SU-DHL-6 (cell line): ENCODE results near the gene JCAD.

Experiments
- H2AFZ ChIP-seq: fragments of 200-600 bp; sonication (generic); 2 replicates; pipeline ENCODE4 v1.6.1; 2014; ENCODE audit warnings: low read depth, mild to moderate bottlenecking, moderate library complexity, mixed read lengths, antibody characterized with exemption, low read length; ENCODE audit not compliant: severe bottlenecking
- H3F3A ChIP-seq: fragments of 200-600 bp; shearing (Covaris generic); 2 replicates; pipeline ENCODE4 v1.6.0; 2016; ENCODE audit warnings: antibody characterized with exemption, mild to moderate bottlenecking; ENCODE audit not compliant: insufficient read depth
- H3K27ac ChIP-seq: fragments of 200-600 bp; sonication (generic); 2 replicates; pipeline ENCODE4 v1.5.1; 2016; ENCODE audit warnings: low read depth, mild to moderate bottlenecking, low read length, moderate library complexity, mixed read lengths
- H3K27me3 ChIP-seq: fragments of 200-600 bp; sonication (generic), shearing (Covaris generic); 2 replicates; pipeline ENCODE4 v1.6.0; 2014; ENCODE audit warnings: mild to moderate bottlenecking, low read length
- H3K36me3 ChIP-seq: fragments of 200-600 bp; sonication (generic); 2 replicates; pipeline ENCODE4 v1.6.1; 2014; ENCODE audit warnings: mild to moderate bottlenecking, low read length, mixed read lengths
- H3K4me2 ChIP-seq: fragments of 300-600, 200-600 bp; shearing (Covaris generic), sonication (generic); 2 replicates; pipeline ENCODE4 v1.6.0; 2014; ENCODE audit warnings: low read length, low read depth, mild to moderate bottlenecking; ENCODE audit not compliant: poor library complexity, severe bottlenecking
- H3K4me3 ChIP-seq: fragments of 200-600 bp; sonication (generic); 2 replicates; pipeline ENCODE4 v1.5.1; 2014; ENCODE audit warnings: antibody characterized with exemption, low read length, mild to moderate bottlenecking, mixed read lengths; ENCODE audit not compliant: insufficient read depth, poor library complexity, severe bottlenecking
- H3K79me2 ChIP-seq: fragments of 200-600 bp; sonication (generic); 2 replicates; pipeline ENCODE4 v1.6.1; 2014; ENCODE audit warnings: mild to moderate bottlenecking, low read length, moderate library complexity; ENCODE audit not compliant: insufficient read depth
- H3K9ac ChIP-seq: fragments of 200-600 bp; sonication (generic); 2 replicates; pipeline ENCODE4 v1.7.0; 2014; ENCODE audit warnings: mild to moderate bottlenecking, low read length
- H3K9me2 ChIP-seq: fragments of 200-600 bp; sonication (generic); replicated peaks from 2 replicates; pipeline ENCODE4 v1.6.1; 2014; ENCODE audit warnings: low read length; ENCODE audit not compliant: insufficient read depth
- H3K9me3 ChIP-seq: fragments of 200-600 bp; sonication (generic); 2 replicates; pipeline ENCODE4 v1.6.1; 2014; ENCODE audit warnings: low read length, mixed read lengths; ENCODE audit not compliant: insufficient read depth
- H4K20me1 ChIP-seq: fragments of 200-600 bp; sonication (generic); 2 replicates; pipeline ENCODE4 v1.6.1; 2014; ENCODE audit warnings: low read depth, mild to moderate bottlenecking, antibody characterized with exemption, low read length, moderate library complexity, mixed read lengths
- EZH2phosphoT487 ChIP-seq: fragments of 200-600 bp; sonication (generic), shearing (Covaris generic); conservative IDR thresholded peaks from 2 replicates; pipeline ENCODE4 v1.6.1; 2018; ENCODE audit warnings: mild to moderate bottlenecking, antibody characterized with exemption, low read length, moderate library complexity, mixed read lengths
- TF ChIP-seq, protein P1 (sequence below): fragments of 200-600 bp; sonication (generic); IDR thresholded peaks from one replicate; pipeline ENCODE4 v1.5.1; 2017; ENCODE audit warnings: antibody characterized with exemption, mild to moderate bottlenecking, low read length, moderate library complexity; ENCODE audit not compliant: insufficient read depth, poor library complexity, severe bottlenecking

The JCAD gene

DNA sequence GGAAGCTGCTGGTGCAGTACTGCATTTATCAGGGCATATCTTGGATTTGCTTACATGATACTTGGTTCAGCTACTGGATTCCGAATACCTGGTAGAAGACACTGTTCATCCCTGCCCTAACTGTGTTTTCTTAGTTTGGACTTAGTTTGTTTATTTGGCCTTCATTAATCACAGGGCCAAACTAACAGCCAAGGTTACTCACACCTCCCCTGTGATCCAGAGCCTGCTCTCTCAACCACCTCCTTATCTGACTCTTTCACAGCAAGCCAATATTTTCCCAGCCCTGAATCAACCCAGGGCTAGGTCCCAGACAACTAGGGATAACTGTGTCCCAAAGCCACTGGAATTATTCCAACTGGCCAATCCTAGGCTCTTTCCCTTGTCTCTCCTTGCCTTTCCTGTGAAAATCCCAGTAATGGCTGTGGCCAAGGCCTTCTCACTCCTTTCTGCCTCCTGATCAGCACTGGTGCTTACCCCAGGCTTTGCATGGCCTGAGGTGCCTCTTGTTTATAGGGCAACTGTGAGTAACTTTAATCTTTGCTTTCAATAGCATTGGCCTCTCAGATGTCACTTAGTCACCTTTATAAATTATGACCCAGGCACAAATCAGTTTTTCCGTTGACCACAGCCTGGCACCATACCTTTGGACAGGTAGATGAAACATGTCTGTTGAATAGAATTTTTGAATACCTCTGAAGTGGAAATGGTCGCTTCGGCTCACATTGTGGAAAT lies 9.3 kb upstream of the JCAD start:
- H3K4me2 ChIP-seq = no peak overlapping the region
- no peak overlapping the region for H3K27ac ChIP-seq
- no peak overlapping the region for H3K4me3 ChIP-seq
- no peaks in the 10 kb centered on the region for H3K27me3 ChIP-seq
- H3F3A ChIP-seq = no peaks in the 10 kb centered on the region
- no peak for TF ChIP-seq EZH2phosphoT487
- no peak overlapping the region for H3K9ac ChIP-seq
- no peaks in the 10 kb centered on the region for H3K36me3 ChIP-seq
- no peaks in the 10 kb centered on the region for H4K20me1 ChIP-seq
- no peaks in the 10 kb centered on the region for H3K9me2 ChIP-seq
- H2AFZ ChIP-seq = no peak overlapping the region
- no peaks in the 10 kb centered on the region for H3K9me3 ChIP-seq
- H3K79me2 ChIP-seq = no peaks in the 10 kb centered on the region

DNA sequence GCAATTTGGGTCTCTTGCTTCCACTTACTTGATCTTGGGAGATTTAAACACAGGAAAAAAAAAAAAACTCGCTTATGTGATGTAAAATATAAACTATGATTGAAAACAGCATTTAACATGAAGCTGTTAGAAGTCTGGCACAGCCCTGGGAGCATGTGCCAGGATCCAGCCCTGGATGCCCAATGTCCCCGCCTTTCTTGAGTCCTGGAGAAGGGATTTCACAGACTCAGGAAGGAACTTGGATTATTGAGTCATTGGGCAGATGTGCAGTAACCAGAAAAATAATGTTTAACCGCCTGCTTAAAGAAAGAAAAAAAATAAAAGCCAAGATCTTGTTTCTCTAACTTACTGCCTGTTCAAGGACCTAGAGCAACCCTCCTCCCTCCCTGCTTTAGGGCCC lies 3.7 kb upstream of the JCAD start:
- H4K20me1 ChIP-seq = no peaks in the 10 kb centered on the region
- H3K36me3 ChIP-seq = no peaks in the 10 kb centered on the region
- H3K79me2 ChIP-seq = no peaks in the 10 kb centered on the region
- no peak overlapping the region for H3K4me3 ChIP-seq
- TF ChIP-seq, protein P1, sequence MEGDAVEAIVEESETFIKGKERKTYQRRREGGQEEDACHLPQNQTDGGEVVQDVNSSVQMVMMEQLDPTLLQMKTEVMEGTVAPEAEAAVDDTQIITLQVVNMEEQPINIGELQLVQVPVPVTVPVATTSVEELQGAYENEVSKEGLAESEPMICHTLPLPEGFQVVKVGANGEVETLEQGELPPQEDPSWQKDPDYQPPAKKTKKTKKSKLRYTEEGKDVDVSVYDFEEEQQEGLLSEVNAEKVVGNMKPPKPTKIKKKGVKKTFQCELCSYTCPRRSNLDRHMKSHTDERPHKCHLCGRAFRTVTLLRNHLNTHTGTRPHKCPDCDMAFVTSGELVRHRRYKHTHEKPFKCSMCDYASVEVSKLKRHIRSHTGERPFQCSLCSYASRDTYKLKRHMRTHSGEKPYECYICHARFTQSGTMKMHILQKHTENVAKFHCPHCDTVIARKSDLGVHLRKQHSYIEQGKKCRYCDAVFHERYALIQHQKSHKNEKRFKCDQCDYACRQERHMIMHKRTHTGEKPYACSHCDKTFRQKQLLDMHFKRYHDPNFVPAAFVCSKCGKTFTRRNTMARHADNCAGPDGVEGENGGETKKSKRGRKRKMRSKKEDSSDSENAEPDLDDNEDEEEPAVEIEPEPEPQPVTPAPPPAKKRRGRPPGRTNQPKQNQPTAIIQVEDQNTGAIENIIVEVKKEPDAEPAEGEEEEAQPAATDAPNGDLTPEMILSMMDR = no peak
- TF ChIP-seq EZH2phosphoT487 = no peak
- H3K9ac ChIP-seq = no peak overlapping the region
- no peaks in the 10 kb centered on the region for H3K9me3 ChIP-seq
- H3K4me2 ChIP-seq = no peak overlapping the region
- no peak overlapping the region for H2AFZ ChIP-seq
- no peaks in the 10 kb centered on the region for H3F3A ChIP-seq
- no peak overlapping the region for H3K27ac ChIP-seq
- H3K9me2 ChIP-seq = no peaks in the 10 kb centered on the region
- H3K27me3 ChIP-seq = no peaks in the 10 kb centered on the region

DNA sequence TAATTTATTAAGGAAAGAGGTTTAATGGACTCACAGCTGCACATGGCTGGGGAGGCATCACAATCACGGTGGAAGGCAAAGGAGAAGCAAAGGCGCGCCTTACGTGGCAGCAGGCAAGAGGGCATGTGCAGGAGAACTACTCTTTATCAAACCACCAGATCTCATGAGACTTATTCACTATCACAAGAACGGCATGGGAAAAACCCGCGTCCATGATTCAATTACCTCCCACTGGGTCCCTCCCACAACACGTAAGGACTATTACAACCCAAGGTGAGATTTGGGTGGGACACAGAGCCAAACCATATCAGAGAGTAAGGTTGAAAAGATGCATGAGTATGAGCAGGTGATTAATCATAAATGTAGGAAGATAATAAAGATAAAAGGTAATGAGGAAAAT lies 3.2 kb upstream of the JCAD start:
- no peaks in the 10 kb centered on the region for H3K9me2 ChIP-seq
- no peak overlapping the region for H3K4me3 ChIP-seq
- H3F3A ChIP-seq = no peaks in the 10 kb centered on the region
- H3K4me2 ChIP-seq = no peak overlapping the region
- no peaks in the 10 kb centered on the region for H4K20me1 ChIP-seq
- H3K9me3 ChIP-seq = no peaks in the 10 kb centered on the region
- no peak overlapping the region for H3K9ac ChIP-seq
- no peak overlapping the region for H3K27ac ChIP-seq
- H3K27me3 ChIP-seq = no peaks in the 10 kb centered on the region
- TF ChIP-seq EZH2phosphoT487 = no peak
- TF ChIP-seq, protein P1 = no peak
- H3K36me3 ChIP-seq = no peaks in the 10 kb centered on the region
- H2AFZ ChIP-seq = no peak overlapping the region
- H3K79me2 ChIP-seq = no peaks in the 10 kb centered on the region

DNA sequence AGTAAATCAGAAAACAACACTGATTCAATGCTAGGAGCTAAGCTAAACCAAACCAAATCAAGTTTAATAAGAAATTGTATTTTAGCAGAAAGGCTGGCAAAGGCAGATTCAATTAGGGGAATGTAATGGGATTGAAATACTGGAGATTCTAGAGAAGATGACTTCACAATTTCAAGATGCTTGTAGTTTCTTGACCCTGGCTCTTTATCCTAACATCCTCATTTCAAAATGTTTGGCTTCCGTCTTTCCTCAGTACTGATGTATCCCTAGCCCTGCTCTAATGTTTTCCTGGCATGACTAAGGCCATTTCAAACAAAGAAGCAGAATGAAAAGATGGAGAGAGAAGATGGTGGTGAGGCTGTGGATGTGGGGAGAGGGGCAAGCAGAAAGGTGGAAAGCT lies 2.7 kb upstream of the JCAD start:
- H3K27me3 ChIP-seq = no peaks in the 10 kb centered on the region
- no peak overlapping the region for H3K4me3 ChIP-seq
- no peaks in the 10 kb centered on the region for H3F3A ChIP-seq
- H3K9ac ChIP-seq = no peak overlapping the region
- H3K9me2 ChIP-seq = no peaks in the 10 kb centered on the region
- no peak overlapping the region for H2AFZ ChIP-seq
- TF ChIP-seq EZH2phosphoT487 = no peak
- TF ChIP-seq, protein P1 = no peak
- H4K20me1 ChIP-seq = no peaks in the 10 kb centered on the region
- H3K9me3 ChIP-seq = no peaks in the 10 kb centered on the region
- H3K79me2 ChIP-seq = no peaks in the 10 kb centered on the region
- no peak overlapping the region for H3K4me2 ChIP-seq
- no peak overlapping the region for H3K27ac ChIP-seq
- no peaks in the 10 kb centered on the region for H3K36me3 ChIP-seq
